Transverse colon (tissue), 4 donors: ENCODE results near the gene UNC5B.
"Not testable (repeated sequence)": the region's sequence is repeated elsewhere in the genome, so short reads cannot be mapped to it uniquely, and the experiment has no call there.

Experiments used
- POLR2AphosphoS5 ChIP-seq, 3 donors: sonication (generic); formaldehyde crosslinking; IDR thresholded peaks; one replicate each; pipeline ENCODE4 v1.6.1; 2016; ENCODE audit warnings: antibody characterized with exemption in 3 of 3
- TF ChIP-seq, protein P1 (sequence below), 5 experiments: fragments of 200-600 bp in 3 of 5; fragments of 450-650 bp in 2 of 5; sonication (generic) in 3 of 5; IDR thresholded peaks; 1 replicate in 2 of 5; 2 replicates in 3 of 5; pipeline ENCODE4 v1.5.1; 2016 to 2017; ENCODE audit warnings: antibody characterized with exemption in 5 of 5, inconsistent platforms in 3 of 5, mild to moderate bottlenecking in 2 of 5, moderate library complexity in 1 of 5

DNA sequence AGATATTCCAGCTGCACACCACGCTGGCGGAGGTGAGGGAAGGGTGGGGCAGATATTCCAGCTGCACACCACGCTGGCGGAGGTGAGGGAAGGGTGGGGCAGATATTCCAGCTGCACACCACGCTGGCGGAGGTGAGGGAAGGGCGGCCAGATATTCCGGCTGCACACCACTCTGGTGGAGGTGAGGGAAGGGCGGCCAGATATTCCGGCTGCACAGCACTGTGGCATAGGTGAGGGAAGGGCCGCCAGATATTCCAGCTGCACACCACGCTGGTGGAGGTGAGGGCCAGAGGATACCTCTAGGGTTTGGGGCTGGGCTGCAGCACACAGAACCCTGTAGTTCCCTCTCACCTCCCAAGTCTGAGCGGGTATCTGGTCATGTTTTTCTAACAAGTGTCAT is 84.4 kb downstream of the UNC5B start:
- TF ChIP-seq, protein P1, sequence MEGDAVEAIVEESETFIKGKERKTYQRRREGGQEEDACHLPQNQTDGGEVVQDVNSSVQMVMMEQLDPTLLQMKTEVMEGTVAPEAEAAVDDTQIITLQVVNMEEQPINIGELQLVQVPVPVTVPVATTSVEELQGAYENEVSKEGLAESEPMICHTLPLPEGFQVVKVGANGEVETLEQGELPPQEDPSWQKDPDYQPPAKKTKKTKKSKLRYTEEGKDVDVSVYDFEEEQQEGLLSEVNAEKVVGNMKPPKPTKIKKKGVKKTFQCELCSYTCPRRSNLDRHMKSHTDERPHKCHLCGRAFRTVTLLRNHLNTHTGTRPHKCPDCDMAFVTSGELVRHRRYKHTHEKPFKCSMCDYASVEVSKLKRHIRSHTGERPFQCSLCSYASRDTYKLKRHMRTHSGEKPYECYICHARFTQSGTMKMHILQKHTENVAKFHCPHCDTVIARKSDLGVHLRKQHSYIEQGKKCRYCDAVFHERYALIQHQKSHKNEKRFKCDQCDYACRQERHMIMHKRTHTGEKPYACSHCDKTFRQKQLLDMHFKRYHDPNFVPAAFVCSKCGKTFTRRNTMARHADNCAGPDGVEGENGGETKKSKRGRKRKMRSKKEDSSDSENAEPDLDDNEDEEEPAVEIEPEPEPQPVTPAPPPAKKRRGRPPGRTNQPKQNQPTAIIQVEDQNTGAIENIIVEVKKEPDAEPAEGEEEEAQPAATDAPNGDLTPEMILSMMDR (IDR thresholded peaks at IDR 0.05) = not testable (repeated sequence)
- not testable (repeated sequence) for TF ChIP-seq POLR2AphosphoS5 (IDR thresholded peaks at IDR 0.05)
